Right hindlimb (tissue), 1 donor: ENCODE data around the gene TMEM121.

ENCODE experiments used
- DNase-seq: peaks from one replicate; pipeline ENCODE4 v3.0.0-alpha.2; 2018

TMEM121 gene

GRCh38 chr14:105498430-105499255 lies 27.7 kb upstream of the TMEM121 start:
- DNase-seq, result peak; percentile 36

- DNase-seq, result peak; percentile 75
These were observed 26.9 kb upstream of the TMEM121 start for GRCh38 chr14:105499256-105500035.

DNA sequence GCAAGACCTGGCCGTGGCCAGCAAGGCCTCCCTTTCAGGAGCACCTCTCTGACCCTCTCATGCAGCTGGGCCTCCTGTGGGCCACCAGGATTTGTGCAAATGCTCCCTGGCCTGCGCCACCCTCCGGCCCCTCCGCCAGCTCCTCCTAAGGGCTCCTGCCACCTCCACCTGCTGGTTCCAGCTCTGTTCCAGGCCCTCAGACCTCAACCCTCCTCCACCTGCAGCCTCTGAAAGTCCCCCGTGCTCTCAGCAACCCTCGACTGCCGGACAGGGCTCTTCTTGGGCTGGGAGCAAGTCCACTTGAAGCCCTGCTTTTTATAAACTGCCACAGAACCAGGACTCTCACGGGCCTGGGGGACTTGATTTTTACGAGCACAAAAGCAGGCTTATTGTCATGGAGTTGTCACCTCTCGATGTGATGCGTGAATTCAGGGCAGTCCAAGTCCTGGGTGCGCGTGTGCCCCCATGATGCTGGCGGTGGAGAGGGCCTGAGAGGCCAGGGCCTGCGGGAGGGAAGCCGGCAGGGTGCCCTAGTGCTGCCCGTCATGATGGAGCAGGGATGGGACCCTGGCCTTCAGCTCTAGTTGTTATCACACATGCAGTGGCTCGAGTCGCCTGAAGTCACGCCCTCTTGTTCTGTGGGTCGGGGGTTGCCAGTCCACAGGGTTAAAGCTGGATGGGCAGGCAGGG lies 26.2 kb upstream of the TMEM121 start:
- no peak for DNase-seq

GRCh38 chr14:105500726-105501101 lies 25.7 kb upstream of the TMEM121 start:
- no peak for DNase-seq

- DNase-seq, result no peak
These were observed 24.7 kb upstream of the TMEM121 start for GRCh38 chr14:105501504-105502291.

GRCh38 chr14:105502446-105503295 lies 23.7 kb upstream of the TMEM121 start:
- DNase-seq, result no peak

- no peak for DNase-seq
These were observed 23.1 kb upstream of the TMEM121 start for GRCh38 chr14:105503296-105503640.

DNA sequence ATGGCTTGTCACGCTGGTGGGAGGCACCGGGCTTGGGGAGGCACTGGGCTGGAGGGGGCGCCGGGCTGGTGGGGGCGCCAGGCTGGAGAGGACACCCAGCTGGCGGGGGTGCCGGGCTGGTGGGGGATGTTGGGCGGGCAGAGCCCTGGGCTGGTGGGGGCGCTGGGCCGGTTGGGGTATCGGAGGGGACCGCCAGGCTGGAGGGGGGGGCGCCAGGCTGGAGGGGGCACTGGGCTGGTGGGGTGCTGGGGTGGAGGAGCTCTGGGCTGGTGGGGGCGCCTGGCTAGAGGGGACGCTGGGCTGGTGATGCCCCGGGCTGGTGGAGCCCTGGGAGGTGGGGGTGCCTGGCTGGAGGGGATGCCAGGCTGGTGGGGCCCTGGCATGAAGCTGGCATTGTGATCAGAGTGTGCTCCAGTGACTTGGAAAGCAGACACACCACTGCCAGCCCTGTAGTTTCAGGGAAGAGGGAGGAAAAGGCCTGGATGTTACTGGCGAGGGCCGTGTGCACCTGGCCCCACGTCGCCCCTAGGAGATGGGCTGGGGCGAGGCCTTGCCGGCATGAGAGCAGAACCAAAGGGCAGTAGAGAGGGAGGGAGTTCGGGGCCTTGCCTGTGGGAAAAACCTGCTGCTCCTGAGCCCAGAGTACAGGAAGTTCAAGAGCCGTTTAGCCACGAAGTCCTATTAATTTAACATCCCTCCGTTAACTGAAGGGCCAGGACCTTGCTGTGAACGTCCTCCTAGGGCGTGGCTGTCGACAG lies 22.3 kb upstream of the TMEM121 start:
- no peak for DNase-seq

DNA sequence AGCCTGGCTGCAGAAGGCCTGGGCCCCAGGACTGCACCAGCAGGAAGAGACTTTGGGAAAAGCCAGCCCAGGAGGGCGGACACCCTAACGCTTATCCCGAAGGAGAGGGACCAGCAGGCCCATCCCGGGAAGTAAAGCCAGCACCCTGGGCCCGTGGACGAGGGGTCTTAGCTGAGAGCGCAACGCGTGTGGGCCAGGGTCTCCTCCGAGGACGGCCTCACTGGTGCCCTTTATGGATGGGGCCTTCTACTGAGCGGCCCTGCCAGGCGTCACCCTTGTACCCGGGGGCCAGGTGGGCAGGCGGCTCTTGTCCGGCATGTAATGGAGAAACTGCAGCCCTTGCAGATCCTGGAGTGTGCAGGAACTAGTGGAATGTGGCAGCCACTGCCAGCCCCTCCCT lies 21.3 kb upstream of the TMEM121 start:
- DNase-seq, result no peak

GRCh38 chr14:105507247-105507646 lies 19.1 kb upstream of the TMEM121 start:
- DNase-seq, result no peak

DNA sequence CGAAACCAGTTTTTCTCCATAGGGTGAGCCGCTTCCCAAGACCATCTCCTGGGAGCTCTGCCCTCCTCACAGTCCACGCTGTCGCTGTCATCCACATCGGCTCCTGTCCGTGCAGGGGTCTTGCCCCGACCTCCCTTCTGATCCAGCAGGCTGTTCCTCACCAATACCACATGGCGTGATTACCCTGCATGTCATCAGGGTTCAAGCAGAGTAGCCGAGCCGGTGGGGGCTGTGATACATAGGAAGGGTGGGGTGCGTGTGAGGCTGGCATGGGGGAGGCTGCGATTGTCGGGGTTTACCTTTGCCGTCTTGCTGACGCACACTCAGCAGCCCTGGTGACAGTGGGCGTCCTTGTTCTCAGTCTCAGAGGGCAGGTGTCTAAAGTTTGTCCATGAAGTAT lies 18.3 kb upstream of the TMEM121 start:
- no peak for DNase-seq

- no peak for DNase-seq
These were observed 17.8 kb upstream of the TMEM121 start for GRCh38 chr14:105508601-105509000.

DNA sequence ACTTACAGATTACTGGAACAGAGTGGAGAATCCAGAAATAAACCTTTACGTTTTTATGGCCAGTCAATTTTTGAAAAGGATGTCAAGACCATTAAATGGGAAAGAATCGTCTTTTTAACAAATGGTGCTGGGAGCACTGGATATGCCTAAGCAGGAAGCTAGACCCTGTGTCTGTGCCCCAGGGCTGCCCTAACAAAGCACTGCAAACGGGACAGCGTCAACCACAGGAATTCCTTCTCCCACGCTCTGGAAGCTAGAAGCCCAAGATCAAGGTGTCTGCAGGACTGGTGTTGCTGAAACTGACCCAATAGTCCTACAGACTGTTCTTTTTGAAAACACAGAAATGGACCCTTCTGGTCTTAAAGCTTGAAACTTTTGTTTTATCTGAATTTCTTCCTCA lies 9.3 kb upstream of the TMEM121 start:
- no peak for DNase-seq

- DNase-seq, result no peak
These were observed 6.3 kb upstream of the TMEM121 start for GRCh38 chr14:105519946-105520698.

DNA sequence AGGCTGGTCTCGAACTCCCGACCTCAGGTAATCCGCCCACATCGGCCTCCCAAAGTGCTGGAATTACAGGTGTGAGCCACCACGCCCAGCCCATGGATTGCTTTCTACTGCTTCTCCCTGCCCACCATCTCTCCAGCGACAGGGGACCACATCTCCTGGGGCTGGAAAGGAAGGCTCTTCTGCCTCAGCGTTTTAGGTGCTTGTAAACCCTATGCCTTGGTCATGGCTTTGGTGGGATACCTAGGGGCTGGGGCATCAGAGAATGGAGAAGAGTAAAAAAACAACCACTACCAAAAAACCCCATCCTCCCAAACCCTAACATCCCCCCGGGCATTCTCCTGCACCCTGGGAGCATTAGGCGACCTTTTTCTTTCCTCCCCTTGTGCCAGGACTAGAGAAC lies 1.1 kb upstream of the TMEM121 start:
- DNase-seq, result no peak

- DNase-seq, result no peak
These were observed 495 bp downstream of the TMEM121 start for GRCh38 chr14:105526776-105527380.

DNA sequence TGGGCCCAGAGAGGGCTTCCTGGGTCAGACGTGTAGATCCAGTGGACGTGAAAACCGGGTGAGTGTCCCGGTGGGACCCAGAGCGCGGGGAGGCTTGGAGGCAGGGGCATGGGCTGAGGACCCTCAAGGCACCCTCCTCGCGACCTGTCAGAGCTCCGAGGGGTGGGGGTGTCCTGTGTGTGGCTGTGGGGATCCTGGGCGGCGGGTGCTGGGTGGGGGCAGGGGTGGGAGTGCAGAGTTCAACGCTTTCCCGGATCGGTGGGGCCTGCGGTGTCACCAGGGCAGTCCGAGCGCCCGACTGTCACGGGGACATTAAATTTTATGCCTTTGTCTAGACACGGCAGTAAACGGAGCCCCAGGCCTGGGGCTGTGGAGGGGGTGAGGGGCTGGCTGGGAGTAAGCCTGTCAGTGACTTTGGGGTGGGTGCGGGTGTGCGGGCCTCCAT lies 1.0 kb downstream of the TMEM121 start:
- DNase-seq, result no peak

GRCh38 chr14:105527826-105528585 lies 1.6 kb downstream of the TMEM121 start:
- peak; percentile 88 for DNase-seq
